GM21381 (cell line): ENCODE data around the gene SPATA12.
"Not testable (repeated sequence)": the region's sequence is repeated elsewhere in the genome, so short reads cannot be mapped to it uniquely, and the experiment has no call there.

Experiments used
- ATAC-seq: cut with Tn5 transposase; IDR thresholded peaks from one replicate; pipeline ENCODE4 v1.9.1; 2021; ENCODE audit warnings: mild to moderate bottlenecking, moderate library complexity; ENCODE audit not compliant: unreplicated experiment

The SPATA12 gene

GRCh38 chr3:57081173-57081572 lies 20.7 kb downstream of the SPATA12 start:
- no peak for ATAC-seq

GRCh38 chr3:57082481-57082880 lies 22.0 kb downstream of the SPATA12 start:
- ATAC-seq = no peak

DNA sequence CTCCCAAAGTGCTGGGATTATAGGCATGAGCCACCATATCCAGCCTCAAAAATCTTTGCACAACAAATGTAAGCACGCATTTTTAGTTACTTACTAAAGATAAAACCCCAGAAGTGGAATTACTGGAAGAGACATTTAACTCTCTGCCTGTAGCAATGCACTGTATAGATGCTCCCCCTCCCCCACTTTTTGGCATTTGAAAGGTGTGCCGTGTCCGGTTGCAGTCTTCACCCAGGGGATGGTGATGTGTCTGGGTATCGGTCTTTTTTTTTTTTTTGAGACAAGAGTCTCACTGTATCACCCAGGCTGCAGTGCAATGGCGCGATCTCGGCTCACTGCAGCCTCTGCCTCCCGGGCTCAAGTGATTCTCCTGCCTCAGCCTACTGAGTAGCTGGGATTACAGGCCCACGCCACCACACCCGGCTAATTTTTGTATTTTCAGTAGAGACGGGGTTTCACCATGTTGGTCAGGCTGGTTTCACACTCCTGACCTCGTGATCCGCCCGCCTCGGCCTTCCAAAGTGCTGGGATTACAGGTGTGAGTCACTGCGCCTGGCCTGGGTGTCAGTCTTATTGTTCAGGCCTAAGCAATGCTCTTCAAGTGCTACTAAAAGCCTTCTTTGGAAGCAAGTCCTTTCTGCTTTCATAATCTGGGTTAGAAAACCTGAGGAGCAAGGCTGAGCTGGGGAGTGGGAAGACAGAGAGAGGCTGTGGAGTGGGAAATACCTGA lies 23.0 kb downstream of the SPATA12 start:
- not testable (repeated sequence) for ATAC-seq

- ATAC-seq = no peak
Measured at GRCh38 chr3:57085211-57085610, 24.7 kb downstream of the SPATA12 start.

DNA sequence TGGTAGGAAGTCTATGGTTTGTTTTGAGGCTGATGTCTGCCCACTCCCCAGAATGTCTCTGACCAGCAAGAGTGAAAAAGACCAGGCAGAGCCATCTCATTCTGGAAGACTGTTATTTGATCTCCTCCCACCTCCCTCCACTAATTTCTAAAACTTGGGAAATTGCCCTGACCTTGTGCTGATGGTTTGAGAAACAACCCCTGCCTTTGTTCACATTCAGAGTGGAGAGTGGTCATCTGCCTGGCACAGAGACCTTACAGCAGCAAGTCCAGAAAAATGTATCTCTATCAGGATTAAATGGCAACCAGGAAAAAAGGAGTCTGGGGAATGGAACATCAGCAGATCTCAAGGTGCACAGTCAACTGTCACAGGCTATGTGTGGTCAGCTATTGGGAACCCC lies 25.7 kb downstream of the SPATA12 start:
- ATAC-seq = no peak

DNA sequence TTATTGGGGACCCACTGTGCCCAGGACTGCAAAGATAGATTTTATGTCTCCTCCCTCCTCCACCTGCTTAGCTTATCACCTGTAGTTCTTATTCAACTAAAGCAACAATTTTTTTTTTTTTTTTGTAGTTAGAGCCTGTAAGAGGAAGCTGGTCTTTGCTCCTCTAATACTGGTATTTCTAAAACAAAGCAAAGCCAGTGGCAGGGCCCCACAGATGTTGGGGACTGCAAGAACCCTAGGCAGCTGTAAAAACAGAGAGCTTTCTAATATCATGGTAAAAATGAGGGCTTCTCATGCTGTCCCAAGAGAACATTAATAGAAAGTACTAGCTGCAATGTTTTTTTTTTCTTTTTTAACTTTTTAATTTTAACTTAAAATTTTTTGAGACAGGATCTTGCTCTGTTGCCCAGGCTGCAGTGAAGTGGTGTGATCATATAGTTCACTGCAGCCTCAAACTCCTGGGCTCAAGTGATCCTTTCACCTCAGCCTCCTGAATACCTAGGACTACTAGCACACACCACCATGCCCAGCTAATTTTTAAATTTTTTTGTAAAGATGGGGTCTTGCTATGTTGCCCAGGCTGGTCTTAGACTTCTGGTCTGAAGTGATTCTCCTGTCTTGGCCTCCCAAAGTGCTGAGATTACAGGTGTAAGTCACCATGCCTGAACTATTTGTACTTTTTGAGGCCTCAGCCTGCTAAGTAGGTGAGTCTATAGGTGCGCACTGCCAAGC lies 27.1 kb downstream of the SPATA12 start:
- no peak for ATAC-seq

DNA sequence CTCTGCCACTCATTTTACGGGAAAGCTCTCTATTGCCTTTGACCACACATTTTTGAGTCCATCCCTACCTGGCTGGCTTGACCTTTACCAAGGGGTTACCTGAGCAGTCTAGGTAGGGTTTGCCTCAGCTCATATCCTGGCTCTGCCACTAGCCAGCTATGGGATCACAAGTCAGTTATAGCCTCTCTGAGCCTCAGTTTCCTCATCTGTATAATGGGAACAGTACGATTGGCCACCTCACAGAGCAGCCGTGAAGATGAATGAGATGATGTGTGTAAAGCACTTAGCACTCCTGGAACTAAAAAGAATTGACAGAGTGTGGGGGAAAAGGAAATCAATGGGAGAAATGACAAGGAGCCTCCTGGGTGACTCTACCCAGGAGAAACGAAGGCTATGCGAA lies 28.0 kb downstream of the SPATA12 start:
- ATAC-seq = no peak

GRCh38 chr3:57089043-57089442 lies 28.6 kb downstream of the SPATA12 start:
- ATAC-seq = no peak

DNA sequence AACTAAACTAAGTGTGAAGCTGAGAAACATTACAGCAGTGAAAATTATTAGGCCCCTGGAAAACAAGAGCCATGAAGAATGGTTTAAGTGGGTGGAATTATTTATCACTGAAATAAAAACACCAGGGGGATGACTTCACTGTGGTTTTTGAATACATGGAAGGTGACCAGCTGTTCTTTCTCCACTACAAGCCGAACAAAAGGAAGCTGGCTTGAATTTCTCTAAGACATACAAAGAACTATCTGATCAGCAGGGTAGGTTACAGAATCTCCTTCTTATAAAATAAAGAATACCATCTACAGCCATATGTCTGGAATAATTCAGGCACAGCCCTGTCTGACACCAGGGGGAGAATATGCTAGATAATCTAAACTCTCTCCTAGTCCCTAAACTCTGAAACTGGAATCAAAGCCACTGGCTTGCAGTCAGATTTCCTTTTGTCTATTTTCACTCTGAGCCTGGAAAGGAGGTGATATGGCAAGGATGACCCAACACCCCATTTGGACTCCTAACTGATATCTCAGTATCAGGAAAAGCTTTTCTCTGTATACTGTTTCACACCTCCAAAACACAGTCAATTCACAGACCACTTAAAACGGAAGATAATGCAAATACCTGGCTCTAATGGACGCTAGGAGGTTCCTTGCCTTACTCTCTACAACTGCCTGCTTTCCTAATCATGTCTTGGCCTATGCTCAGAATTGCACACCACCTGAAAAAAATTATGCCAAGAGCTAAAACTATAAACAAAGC lies 31.2 kb downstream of the SPATA12 start:
- ATAC-seq = no peak

DNA sequence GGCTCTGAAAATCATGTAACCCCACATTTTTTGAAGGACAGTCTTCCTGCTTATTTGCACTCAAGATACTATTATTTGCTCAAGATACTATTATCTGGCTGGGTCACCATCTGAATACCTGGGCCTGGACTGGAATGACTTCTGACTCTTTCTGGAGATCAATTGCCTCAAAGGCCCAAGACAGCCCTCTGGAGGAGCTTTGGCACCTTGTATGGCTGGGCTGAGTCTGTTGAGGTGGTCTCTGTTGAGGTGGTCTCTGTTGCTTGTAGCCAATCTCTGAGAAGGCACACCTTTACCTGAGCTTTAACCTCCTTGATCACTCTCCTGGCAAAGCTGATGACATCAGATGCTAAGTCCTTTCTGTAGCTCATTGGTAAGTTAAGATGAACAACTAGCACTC lies 33.0 kb downstream of the SPATA12 start:
- no peak for ATAC-seq

- no peak for ATAC-seq
Measured at GRCh38 chr3:57093971-57094535, 33.6 kb downstream of the SPATA12 start.

DNA sequence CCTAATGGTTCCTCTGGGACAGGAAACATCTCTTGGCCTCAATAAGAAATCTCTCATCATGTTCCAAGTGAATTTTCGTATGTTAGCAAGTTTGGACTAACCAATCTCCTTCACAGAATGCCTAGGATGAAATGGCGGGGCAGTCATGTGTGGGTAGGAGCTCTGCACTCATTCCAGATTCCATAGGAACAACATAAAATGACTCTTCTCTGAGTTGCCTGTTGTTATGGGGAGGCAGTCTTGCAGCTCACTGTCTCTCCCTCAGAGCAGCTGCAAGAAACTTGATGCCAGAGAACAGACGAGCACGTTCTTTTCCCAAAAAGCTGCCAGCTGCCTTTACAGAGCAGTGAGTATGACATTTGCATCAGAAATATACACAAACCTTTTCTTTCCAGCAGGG lies 34.1 kb downstream of the SPATA12 start:
- ATAC-seq = no peak

DNA sequence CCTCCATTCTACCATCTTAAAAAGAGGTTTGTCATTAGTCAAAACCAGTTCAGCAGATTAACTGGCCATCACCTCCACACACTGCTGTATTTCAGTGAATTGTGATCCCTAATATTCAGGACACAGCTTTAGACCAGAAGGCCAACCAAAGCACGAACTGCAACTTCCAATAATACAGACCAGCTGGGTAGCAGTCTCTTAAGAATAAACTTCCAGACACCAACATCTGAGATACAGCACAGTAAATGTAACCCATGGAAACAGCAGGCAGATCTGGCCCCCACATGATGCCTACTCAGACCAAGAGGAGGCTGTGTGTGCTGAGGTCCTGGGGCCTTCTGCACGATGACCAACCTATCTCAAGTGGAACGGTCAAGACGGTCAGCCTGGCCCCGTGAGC lies 34.9 kb downstream of the SPATA12 start:
- ATAC-seq = no peak

DNA sequence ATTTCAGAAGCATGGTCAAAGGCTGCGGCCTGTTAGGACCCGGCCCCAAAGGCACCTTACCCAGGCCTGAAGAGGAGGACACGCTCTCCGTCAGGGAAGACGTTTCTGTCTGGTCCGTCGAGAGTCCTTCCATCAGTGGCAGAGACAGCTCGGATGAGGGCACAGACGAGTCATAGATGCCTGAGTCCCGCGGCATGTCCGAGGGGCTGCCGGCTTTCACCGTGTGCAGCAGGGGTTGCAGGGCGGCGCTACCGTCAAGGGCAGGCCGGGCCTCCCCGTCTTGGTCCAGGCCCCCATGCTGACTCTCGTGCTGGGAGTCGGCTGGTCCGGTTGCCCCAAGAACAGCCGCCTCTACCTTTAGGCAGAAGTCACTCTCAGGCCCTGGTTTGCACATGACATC lies 37.1 kb downstream of the SPATA12 start:
- no peak for ATAC-seq

DNA sequence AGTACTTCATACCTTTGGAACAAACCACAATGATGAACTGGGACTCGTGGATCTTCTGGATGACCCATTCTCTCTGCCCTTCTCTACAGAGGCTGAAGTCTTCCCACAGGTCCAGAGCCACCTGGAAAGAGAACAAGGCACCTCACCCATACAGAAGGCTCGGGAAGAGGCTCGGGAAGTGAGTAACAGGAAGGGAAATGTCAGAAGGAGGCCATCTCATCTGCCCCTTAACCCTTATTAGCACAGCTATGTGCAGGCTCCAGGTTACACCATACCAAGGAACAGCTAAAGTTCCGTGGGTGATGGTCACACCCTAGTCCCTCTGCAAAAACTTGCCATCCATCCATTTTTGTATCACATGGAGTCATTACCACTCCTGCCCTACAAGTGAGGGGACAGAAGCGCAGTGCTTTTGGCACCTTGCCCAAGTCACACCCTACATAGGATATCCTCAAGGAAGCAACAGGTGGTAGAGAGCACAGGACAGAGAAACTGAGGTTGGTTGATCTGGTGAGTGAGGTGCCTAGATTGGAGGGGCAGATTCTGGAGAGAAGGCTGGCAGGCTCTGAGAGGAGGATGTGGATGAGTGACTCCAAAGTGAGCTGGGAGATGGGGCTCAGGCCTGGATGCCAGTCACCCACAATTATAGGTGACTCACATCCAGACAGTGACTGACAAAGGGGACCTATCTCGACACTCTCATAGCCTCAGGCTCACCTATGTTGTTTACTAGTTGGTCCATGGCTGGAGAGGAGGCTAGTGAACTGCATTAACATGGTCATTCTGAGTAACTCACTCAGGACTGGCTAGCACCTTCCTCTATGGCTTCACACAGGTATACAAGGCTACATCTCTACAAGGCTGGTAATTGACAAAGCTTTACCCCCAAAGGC lies 38.2 kb downstream of the SPATA12 start:
- ATAC-seq = no peak

DNA sequence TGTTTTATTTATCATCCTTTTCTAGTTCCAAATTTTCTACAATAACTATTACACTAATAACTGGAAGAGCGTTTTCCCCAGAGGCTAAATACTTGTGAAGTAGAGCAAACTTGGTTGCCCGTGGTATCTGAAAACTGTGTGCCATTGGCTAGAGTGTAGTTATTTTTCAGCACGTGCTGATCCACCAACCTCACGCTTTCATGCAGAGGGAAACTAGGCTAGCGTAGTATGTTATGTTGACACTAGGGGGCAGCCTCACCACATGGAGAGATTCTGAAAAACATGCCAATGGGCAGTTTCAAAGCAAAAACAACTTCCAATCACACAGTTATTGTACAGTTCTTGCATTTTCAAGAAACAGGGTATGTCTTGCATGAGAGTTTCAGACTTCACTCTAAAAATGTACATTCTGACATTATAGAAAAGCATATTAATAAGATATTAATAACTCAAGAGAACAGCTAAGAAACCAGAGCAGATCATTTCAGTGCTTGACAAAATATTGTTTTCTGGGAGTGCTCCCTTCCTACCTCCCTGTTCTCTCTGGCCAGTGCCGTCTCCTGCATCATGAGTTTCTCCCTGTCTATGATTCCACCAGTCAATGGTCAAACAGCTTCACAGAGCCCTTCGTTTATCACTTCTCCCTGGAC lies 39.7 kb downstream of the SPATA12 start:
- peak; percentile 62 for ATAC-seq

DNA sequence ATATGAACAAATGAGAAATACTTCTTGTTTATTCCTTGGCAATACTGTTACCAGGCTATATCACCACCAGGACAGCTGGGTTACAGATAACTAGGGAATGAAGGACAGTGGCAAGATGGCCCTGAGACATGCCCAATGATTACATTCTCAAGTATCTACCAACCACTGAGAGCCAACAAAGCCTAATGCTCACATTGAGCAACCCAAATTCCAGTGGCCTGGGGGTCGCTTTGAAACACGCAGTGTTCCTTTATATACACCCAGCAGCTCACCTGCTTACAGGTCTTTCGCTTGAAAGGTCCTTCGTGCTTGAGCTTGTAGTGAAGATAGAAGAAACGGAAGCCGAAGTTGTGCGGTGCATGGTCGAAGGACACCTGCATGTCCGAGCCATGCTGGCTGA lies 45.1 kb downstream of the SPATA12 start:
- no peak for ATAC-seq

- no peak for ATAC-seq
Measured at GRCh38 chr3:57108684-57109083, 48.2 kb downstream of the SPATA12 start.

GRCh38 chr3:57109437-57110199 lies 49.2 kb downstream of the SPATA12 start:
- no peak for ATAC-seq
